Nephron progenitor cell (in vitro differentiated cells): ENCODE measurements around the gene ALKBH2.
A peak's percentile ranks its signal among the peaks of the same experiment; 100 is the strongest.

Experiments
- DNase-seq: peaks from one replicate; pipeline ENCODE4 v3.0.0; 2021
- H3K27ac Mint-ChIP-seq: 2 replicates; pipeline ENCODE4 v1.8.0; 2021; ENCODE audit warnings: mild to moderate bottlenecking, moderate library complexity, mixed read lengths
- H3K27me3 Mint-ChIP-seq: 2 replicates; pipeline ENCODE4 v1.8.0; 2021; ENCODE audit warnings: mild to moderate bottlenecking, low read depth, mixed read lengths; ENCODE audit not compliant: poor library complexity
- H3K36me3 Mint-ChIP-seq: 2 replicates; pipeline ENCODE4 v1.8.0; 2021; ENCODE audit warnings: low read depth, mixed read lengths
- H3K4me1 Mint-ChIP-seq: 2 replicates; pipeline ENCODE4 v1.8.0; 2021; ENCODE audit warnings: mixed read lengths
- H3K4me3 Mint-ChIP-seq: 2 replicates; pipeline ENCODE4 v1.8.0; 2021; ENCODE audit warnings: mild to moderate bottlenecking, moderate library complexity, mixed read lengths
- H3K9me3 Mint-ChIP-seq: 2 replicates; pipeline ENCODE4 v1.8.0; 2021; ENCODE audit warnings: mild to moderate bottlenecking, moderate library complexity, mixed read lengths
- TF ChIP-seq, protein P1 (sequence below): fragments of 200-600 bp; sonication (generic); IDR thresholded peaks from 2 replicates; pipeline ENCODE4 v1.5.0; 2021; ENCODE audit warnings: antibody characterized with exemption

ALKBH2 gene

DNA sequence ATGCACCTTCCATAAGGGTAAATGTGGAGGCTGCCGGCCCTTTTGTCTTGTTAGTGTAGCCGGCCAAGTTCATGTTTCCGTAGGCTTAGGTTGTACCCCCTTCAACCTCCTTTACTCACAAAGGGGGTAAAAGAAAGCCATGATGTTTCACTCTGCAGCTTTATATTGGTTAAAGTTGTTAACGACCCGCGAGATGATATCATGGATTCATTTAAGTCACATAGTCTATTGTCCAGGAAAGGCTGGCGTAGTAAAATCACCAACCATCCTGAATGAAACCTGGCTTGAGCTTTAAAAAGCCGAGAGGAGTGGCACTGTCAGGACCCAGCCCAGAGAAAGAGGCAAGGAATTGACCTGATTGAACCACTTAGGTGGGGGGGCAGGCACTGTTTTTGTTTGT is 5.4 kb upstream of the ALKBH2 start:
- TF ChIP-seq, protein P1, sequence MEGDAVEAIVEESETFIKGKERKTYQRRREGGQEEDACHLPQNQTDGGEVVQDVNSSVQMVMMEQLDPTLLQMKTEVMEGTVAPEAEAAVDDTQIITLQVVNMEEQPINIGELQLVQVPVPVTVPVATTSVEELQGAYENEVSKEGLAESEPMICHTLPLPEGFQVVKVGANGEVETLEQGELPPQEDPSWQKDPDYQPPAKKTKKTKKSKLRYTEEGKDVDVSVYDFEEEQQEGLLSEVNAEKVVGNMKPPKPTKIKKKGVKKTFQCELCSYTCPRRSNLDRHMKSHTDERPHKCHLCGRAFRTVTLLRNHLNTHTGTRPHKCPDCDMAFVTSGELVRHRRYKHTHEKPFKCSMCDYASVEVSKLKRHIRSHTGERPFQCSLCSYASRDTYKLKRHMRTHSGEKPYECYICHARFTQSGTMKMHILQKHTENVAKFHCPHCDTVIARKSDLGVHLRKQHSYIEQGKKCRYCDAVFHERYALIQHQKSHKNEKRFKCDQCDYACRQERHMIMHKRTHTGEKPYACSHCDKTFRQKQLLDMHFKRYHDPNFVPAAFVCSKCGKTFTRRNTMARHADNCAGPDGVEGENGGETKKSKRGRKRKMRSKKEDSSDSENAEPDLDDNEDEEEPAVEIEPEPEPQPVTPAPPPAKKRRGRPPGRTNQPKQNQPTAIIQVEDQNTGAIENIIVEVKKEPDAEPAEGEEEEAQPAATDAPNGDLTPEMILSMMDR, result no peak
- no peak for DNase-seq
- peak overlapping the region; percentile 88 for H3K4me3 Mint-ChIP-seq
- peak overlapping the region; percentile 71 for H3K27ac Mint-ChIP-seq
- H3K9me3 Mint-ChIP-seq, result no peaks in the 10 kb centered on the region
- peaks cover 43% of the 10 kb centered on the region for H3K36me3 Mint-ChIP-seq
- peaks cover 45% of the 10 kb centered on the region for H3K4me1 Mint-ChIP-seq
- H3K27me3 Mint-ChIP-seq, result no peaks in the 10 kb centered on the region

DNA sequence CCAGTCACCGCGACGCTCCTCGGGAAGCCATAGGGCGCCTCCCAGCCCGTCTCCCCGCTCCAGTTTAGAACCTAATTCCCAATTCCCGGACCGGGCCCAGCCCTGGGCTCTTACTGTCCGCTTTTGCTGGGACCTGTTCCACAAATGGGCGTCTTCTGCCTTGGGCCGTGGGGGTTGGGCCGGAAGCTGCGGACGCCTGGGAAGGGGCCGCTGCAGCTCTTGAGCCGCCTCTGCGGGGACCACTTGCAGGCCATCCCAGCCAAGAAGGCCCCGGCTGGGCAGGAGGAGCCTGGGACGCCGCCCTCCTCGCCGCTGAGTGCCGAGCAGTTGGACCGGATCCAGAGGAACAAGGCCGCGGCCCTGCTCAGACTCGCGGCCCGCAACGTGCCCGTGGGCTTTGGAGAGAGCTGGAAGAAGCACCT is 4.9 kb upstream of the ALKBH2 start:
- no peak for DNase-seq
- H3K27me3 Mint-ChIP-seq, result no peaks in the 10 kb centered on the region
- peak overlapping the region; percentile 88 for H3K4me3 Mint-ChIP-seq
- peaks cover 50% of the 10 kb centered on the region for H3K4me1 Mint-ChIP-seq
- no peaks in the 10 kb centered on the region for H3K9me3 Mint-ChIP-seq
- H3K36me3 Mint-ChIP-seq, result peaks cover 38% of the 10 kb centered on the region
- TF ChIP-seq, protein P1, result no peak
- peak overlapping the region; percentile 71 for H3K27ac Mint-ChIP-seq

DNA sequence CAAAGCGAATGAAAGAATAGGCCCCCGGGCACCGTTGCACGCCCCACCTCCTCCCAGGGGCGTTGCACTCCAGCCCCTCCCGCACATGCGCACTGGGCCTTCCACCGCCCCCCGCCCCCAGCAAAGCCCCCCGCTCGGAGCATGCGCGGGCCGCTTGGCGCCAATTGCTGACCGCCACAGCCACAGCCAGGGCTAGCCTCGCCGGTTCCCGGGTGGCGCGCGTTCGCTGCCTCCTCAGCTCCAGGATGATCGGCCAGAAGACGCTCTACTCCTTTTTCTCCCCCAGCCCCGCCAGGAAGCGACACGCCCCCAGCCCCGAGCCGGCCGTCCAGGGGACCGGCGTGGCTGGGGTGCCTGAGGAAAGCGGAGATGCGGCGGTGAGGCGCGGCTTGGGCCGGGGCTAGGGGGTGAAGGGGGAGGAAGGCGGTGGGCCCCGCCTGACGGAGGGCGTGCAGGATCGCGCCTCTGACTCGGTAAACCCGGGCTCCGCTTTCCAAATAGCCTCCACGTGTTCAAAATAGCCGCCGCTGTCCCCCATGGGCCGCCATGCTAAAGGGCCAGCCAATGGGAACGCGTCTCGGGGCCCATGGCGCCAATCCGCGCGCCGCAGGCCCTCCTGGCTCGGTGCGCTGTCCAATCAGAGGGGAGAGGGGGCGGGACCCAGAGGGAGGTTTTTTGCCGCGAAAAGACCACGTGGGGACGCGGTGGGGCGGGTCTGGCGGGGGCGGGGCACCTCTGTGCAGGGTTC is 4.3 kb upstream of the ALKBH2 start, which contains the start of gene UNG:
Gene UNG, plus strand, starts transcription at position 163 of the 748 bp plus-strand sequence. Its CDS starts 83 bp downstream, at position 246.
- H3K9me3 Mint-ChIP-seq, result peaks cover 5% of the 10 kb centered on the region
- H3K4me3 Mint-ChIP-seq, result peak within 1 kb of the TSS; percentile 88
- peaks cover 39% of the 10 kb centered on the region for H3K36me3 Mint-ChIP-seq
- H3K27me3 Mint-ChIP-seq, result no peaks in the 10 kb centered on the region
- peak; percentile 98 for DNase-seq
- peak within 1 kb of the TSS; percentile 71 for H3K27ac Mint-ChIP-seq
- H3K4me1 Mint-ChIP-seq, result peaks cover 56% of the 10 kb centered on the region
- TF ChIP-seq, protein P1, result no peak

DNA sequence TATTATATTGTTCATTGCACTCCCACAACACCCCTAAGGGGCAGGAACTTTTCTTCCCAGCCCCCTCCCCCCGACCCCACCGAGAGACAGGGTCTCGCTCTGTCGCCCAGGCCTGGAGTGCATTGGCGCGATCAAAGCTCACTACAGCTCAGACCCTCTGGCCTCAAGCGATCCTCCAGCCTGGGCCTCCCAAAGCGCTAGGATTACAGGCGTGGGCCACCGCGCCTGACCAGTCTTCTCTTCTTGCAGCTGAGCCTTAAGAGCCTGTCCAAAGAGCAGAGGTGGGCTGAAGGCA is 3.8 kb upstream of the ALKBH2 start:
- H3K27ac Mint-ChIP-seq, result no peak overlapping the region
- peaks cover 9% of the 10 kb centered on the region for H3K9me3 Mint-ChIP-seq
- no peak for DNase-seq
- TF ChIP-seq, protein P1, result no peak
- H3K27me3 Mint-ChIP-seq, result no peaks in the 10 kb centered on the region
- H3K4me1 Mint-ChIP-seq, result peaks cover 61% of the 10 kb centered on the region
- H3K36me3 Mint-ChIP-seq, result peaks cover 42% of the 10 kb centered on the region
- H3K4me3 Mint-ChIP-seq, result peak overlapping the region; percentile 88

DNA sequence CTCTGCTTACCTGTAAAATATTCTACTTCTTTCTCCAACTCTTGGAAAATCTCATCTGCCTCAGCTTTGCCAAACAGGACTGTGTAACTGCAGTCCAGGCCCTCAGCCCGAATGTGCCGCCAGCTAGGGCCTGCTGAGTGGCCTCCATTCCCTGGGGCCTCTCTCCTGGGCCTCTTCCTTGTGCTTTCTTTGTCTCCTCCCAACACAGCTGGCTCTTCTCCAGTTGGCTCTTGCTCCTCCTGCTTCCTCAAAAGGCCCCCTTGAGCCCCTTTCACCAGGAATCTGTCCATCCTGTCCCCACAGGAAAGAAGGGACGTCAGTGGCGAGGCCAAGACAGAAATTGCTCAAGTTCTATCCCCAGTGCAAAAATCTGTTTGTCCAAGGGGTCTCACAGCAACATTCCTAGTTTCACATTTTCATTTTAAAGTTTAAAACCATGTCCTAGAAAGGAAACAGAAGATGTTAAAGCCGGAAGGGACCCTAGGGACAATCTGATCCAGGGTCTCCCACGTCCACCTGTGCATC is 713 bp downstream of the ALKBH2 start:
- TF ChIP-seq, protein P1, result no peak
- H3K27me3 Mint-ChIP-seq, result no peaks in the 10 kb centered on the region
- H3K27ac Mint-ChIP-seq, result no peak overlapping the region
- H3K4me1 Mint-ChIP-seq, result peaks cover 41% of the 10 kb centered on the region
- peaks cover 9% of the 10 kb centered on the region for H3K9me3 Mint-ChIP-seq
- H3K36me3 Mint-ChIP-seq, result peaks cover 39% of the 10 kb centered on the region
- peak overlapping the region; percentile 77 for H3K4me3 Mint-ChIP-seq
- DNase-seq, result no peak

DNA sequence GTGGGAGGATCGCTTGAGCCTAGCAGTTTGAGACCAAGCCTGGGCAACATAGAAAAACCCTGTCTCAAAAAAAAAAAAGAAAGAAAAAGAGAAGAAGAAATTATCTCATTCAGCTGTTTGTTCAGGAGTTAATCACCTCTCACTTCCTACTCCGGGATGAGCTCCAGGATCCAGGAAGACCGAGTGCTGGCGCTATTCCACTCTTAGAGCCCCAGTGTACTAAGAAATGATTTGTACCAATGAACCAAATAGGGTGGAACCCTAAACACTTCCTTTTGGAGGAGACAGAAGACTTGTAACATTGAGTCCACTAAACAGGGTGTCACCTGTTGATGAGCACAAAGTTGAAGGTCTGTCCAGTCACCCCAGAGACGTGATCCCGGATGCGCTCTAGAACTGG is 3.6 kb downstream of the ALKBH2 start:
- TF ChIP-seq, protein P1, result no peak
- Mint-ChIP-seq H3K9me3 (peaks cover 9% of the 10 kb centered on the region), H3K4me3 (no peak overlapping the region), H3K36me3 (peaks cover 51% of the 10 kb centered on the region), H3K27me3 (no peaks in the 10 kb centered on the region), H3K4me1 (peaks cover 28% of the 10 kb centered on the region), H3K27ac (no peak overlapping the region)
- no peak for DNase-seq
